GM10248 (cell line): ENCODE measurements around the gene ZNF329.

Experiments
- CTCF ChIA-PET: fragments of 300-600 bp; sonication (Branson Sonifier 250); formaldehyde crosslinking; extraction: SDS; loops from one replicate; lab custom pipeline; 2021; ENCODE audit warnings: antibody characterized with exemption; lab: Yijun Ruan, JAX
- POLR2A ChIA-PET: fragments of 350-650 bp; sonication (Branson Sonifier 250); formaldehyde crosslinking; extraction: SDS; loops from one replicate; lab custom pipeline; 2020; ENCODE audit warnings: antibody characterized with exemption; lab: Yijun Ruan, JAX
- DNase-seq: peaks from one replicate; pipeline ENCODE4 v3.0.0; 2012; ENCODE audit errors: extremely low spot score
- CTCF ChIP-seq: IDR thresholded peaks from 2 replicates; pipeline ENCODE4 v1.5.1; 2012; ENCODE audit warnings: mild to moderate bottlenecking, low read depth; ENCODE audit errors: extremely low read depth, missing control alignments, control extremely low read depth

Gene ZNF329

DNA sequence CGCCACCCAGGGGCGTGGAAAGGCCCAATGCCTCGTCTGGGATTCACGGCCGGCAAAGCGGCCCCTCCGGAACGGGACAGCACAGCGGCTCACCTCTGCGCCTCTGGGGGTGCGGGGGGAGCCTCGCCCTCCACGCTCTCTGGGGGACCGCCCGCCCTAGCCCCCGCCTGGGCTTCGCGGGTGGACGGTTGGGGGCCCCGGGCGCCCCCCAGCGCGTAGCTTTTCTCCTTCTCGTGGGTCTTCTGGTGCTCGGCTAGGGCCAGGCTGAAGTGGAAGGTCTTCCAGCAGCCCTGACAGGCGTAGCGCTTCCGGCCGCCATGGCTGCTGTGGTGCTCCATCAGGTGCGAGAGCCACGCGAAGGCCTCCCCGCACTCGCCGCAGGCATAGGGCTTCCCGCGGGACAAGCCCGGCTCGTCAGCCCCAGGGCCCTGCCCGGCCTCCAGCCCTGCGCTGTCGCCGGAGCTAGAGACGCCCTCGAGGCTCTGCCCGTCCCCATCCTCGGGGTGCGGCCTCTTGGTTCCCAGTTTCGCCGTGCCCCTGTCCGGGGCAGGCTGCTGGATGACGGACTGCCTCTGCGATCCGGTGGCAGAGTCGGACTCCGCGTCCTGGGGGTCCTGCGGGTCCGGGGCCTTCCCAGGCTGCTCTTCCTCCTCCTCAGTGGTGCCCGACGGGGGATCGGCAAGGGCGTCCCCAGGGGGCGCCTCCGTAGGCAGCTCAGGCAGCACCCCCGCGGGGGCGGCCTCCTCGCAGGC lies 65.8 kb downstream of the ZNF329 start:
- POLR2A ChIA-PET, result no interaction called here

DNA sequence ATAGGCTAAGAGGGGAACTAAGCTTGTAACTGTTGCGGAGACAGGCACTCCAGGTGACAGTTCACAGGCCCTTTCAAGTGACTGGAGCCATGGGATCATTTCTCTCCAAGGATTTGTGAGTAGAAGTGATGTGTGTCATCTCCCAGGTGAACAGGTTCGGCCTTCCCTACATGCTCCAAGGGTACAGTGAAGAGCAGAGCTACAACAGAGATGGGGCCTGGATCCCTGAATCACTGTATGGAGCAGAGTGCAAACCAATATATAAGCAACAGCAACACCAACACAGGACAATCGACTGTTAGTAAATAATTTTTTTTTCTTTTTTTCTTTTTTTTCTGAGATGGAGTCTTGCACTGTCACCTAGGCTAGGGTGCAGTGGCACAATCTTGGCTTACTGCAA lies 67.6 kb downstream of the ZNF329 start:
- TF ChIP-seq CTCF, result no peak
- ChIA-PET CTCF (interaction anchor here (1.0 kb wide), 1 partner anchor 17 kb away, joined by 3 read pairs; no protein-coding TSS in a partner anchor), POLR2A (no interaction called here)
- no peak for DNase-seq

More for the DNA sequence above, 65.8 kb downstream of the ZNF329 start:
- no peak for TF ChIP-seq CTCF
- CTCF ChIA-PET, result no interaction called here
- DNase-seq, result no peak

GRCh38 chr19:58079792-58080191 lies 70.8 kb downstream of the ZNF329 start:
- DNase-seq, result no peak
- TF ChIP-seq CTCF, result no peak
- ChIA-PET CTCF (no interaction called here), POLR2A (no interaction called here)
